ENCODE results near the gene GLDC.

Gene GLDC

DNA sequence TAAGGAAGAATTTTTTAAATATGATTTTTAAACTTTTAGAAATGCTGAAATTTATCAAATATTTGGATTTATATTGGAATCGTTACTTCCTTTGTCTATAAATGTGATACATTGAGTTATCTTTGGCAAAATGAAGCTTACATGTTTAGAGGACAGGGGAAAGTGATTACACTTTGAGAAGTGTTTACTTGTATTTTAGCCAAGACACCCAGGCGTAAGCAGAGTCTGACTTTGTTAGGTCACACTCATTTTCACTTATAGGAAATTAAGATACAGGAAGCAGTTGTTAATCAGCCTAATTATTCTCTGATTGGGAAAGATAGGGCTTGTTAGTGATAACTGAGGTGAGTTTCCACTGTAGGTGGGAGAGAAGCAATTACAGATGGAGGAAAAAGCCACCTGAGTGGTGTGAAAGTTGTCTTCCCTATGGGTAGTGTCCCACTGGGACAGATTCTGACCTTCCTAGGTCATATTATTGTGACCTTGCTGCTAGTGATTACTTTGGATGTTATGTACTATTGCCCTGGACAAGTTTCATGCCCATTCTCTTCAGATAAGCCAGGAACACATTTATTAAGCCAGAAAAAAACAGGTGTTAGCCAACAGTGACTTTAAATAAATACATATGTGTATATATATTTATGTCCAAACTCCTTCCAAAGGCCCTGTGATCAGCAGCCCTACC, 143.9 kb downstream of the GLDC start:
- DNase-seq (ENCODE audit: low read depth) = no peak

DNA sequence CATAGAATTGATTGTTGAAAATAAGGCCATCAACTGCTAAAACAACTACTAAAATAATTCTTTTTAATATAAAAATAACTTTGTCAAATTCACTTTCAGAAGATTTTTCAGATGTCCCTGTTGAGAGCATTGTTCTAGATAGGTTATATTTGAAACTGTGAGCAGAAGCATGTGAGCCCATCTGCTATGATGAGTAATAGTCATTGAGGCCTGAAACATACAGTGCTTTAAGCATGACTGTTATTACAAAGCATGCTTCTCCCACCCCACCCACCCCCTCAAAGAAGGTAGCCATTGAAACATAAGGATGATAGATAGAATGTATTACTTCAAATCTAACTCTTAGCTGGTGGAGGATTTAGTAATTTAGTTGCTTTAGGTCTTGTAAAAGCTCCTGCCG, 146.5 kb downstream of the GLDC start:
- DNase-seq (ENCODE audit: low read depth) = peak; percentile 79

DNA sequence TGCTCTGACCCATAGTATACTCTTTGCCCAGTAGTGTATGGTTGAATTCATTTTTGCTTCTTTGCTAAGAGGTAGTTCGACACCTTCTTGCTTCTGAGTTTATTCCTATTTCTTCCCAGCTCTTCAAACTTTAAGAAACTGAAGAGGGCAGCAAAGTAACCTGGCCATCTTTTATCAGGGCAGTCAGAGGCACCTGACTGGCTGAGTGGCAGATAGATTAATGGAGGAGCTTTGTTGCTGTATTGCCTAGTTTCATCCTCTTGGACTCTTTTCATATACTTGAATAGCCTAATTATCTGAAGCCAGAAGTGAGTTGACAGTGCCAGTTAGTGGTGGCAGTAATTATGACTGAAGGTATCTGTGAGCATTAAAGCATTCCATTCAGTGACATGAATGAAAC, 150.1 kb downstream of the GLDC start:
- no peak for DNase-seq (ENCODE audit: low read depth)

DNA sequence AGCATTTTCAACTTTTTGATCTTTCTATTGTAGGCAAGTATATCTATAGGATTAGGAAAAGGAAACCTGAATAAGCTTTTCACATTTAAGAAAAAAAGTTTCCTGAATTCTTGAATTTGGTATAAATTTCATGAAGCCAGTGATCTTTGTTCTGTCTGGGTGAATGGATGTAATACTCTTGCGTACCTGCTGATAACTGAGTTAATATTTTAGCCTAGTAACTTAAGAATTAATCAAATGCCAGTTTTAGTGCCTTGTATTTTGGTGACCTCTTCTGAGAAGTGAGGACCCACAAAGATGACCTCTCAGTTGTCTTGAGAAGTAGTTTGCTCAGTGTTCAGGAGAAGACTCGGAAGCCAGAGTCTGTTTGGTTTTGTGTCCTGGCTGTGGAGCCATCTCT, 154.7 kb downstream of the GLDC start:
- no peak for DNase-seq (ENCODE audit: low read depth)

- DNase-seq (ENCODE audit: low read depth) = no peak
These were observed 156.4 kb downstream of the GLDC start for GRCh38 chr9:6489099-6489498.

GRCh38 chr9:6488395-6488794, 157.1 kb downstream of the GLDC start:
- no peak for DNase-seq (ENCODE audit: low read depth)

GRCh38 chr9:6484210-6484609, 161.3 kb downstream of the GLDC start:
- DNase-seq (ENCODE audit: low read depth) = no peak
